Measurements from ENCODE around the gene MYH11.

The MYH11 gene

DNA sequence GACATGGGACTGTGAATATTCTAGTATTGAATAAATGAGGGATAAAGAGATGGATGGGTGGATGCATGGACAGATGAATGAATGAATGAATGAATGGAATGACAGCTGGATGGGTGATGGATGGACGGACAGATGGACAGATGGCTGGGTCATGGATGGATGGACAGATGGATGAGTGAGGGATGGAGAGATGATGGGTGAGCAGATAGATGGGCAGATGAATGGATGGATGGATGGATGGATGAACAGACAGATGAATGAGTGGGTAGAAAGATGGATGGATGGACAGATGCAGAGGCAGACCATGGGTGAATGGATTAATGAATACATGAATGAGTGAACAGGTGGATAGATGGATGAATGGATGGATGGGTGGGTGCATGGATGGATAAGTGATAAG is 96.7 kb downstream of the MYH11 start:
- TF ChIP-seq YY1 (IDR thresholded peaks at IDR 0.05; ENCODE audit: insufficient read depth, insufficient read length): no peak
- no peak for TF ChIP-seq ZNF274 (IDR thresholded peaks at IDR 0.05; ENCODE audit: low read depth, low read length)
- no peak for TF ChIP-seq SUZ12 (IDR thresholded peaks at IDR 0.05; ENCODE audit: extremely low read depth, insufficient read depth, insufficient read length)
- Histone ChIP-seq H3K4me3 (ENCODE audit: insufficient read length, low read depth) (no peak overlapping the region), H3K27me3 (ENCODE audit: insufficient read depth, insufficient read length) (no peaks in the 10 kb centered on the region), H3K9me3 (ENCODE audit: insufficient read depth, low read length) (no peaks in the 10 kb centered on the region), H3K36me3 (ENCODE audit: insufficient read depth, insufficient read length, low read length) (no peaks in the 10 kb centered on the region), H3K9ac (ENCODE audit: insufficient read length, low read depth) (no peak overlapping the region), H3K4me1 (ENCODE audit: insufficient read depth, insufficient read length) (peaks cover 2% of the 10 kb centered on the region)
- DNase-seq (ENCODE audit: low read depth, low spot score): no peak

DNA sequence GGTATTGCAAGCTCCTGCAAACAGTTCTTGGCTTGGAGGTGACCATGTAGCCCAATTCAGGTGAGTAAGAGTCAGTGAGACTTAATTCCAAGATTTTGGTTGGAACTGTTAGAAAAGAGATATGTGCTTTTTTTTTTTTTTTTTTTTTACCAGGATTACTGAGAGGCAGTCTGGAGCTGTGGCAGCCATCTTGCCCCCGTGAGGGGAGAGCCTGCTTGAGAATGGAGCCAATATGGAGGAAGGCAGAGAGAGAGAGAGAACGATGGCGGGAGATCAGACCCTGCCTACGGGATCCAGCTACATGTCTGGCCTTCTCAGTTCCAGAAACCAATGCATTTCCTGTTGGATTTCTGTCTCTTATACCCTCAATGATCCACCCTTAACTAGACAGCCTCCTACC is 97.8 kb downstream of the MYH11 start:
- TF ChIP-seq ZNF274 (IDR thresholded peaks at IDR 0.05; ENCODE audit: low read depth, low read length) (no peak), SUZ12 (IDR thresholded peaks at IDR 0.05; ENCODE audit: extremely low read depth, insufficient read depth, insufficient read length) (no peak), YY1 (IDR thresholded peaks at IDR 0.05; ENCODE audit: insufficient read depth, insufficient read length) (no peak)
- H3K27me3 ChIP-seq (ENCODE audit: insufficient read depth, insufficient read length): no peaks in the 10 kb centered on the region
- H3K4me1 ChIP-seq (ENCODE audit: insufficient read depth, insufficient read length): peaks cover 2% of the 10 kb centered on the region
- no peaks in the 10 kb centered on the region for H3K36me3 ChIP-seq (ENCODE audit: insufficient read depth, insufficient read length, low read length)
- no peak overlapping the region for H3K9ac ChIP-seq (ENCODE audit: insufficient read length, low read depth)
- no peak overlapping the region for H3K4me3 ChIP-seq (ENCODE audit: insufficient read length, low read depth)
- no peaks in the 10 kb centered on the region for H3K9me3 ChIP-seq (ENCODE audit: insufficient read depth, low read length)
- no peak for DNase-seq (ENCODE audit: low read depth, low spot score)

DNA sequence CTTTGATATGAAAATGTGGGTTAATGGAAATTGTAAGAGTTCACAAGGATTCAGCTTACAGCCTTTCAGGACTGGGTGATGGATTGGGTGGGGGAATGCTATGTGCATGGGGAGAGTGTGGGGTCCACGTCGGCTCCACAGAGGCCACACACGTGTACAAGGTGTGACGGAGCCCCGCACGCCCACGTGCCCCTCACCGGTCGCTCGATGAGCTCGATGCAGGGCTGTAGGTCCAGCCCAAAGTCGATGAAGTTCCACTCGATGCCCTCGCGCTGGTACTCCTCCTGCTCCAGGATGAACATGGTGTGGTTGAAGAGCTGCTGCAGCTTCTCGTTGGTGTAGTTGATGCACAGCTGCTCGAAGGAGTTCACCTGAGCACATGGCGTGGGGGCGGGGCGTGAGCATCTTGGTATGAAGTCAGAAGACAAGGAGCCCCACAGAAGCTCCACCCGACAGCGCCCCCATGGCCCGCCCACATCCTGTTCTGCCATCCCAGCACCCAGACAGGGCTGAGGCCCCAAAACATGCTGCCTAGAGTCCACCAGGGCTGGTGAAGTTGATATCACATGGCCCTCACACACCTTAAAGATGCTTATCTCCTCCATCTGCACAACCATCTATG is 99.1 kb downstream of the MYH11 start:
- DNase-seq (ENCODE audit: low read depth, low spot score): no peak
- Histone ChIP-seq H3K36me3 (ENCODE audit: insufficient read depth, insufficient read length, low read length) (no peaks in the 10 kb centered on the region), H3K4me3 (ENCODE audit: insufficient read length, low read depth) (no peak overlapping the region), H3K4me1 (ENCODE audit: insufficient read depth, insufficient read length) (peaks cover 2% of the 10 kb centered on the region), H3K9me3 (ENCODE audit: insufficient read depth, low read length) (no peaks in the 10 kb centered on the region), H3K9ac (ENCODE audit: insufficient read length, low read depth) (no peak overlapping the region), H3K27me3 (ENCODE audit: insufficient read depth, insufficient read length) (no peaks in the 10 kb centered on the region)
- TF ChIP-seq SUZ12 (IDR thresholded peaks at IDR 0.05; ENCODE audit: extremely low read depth, insufficient read depth, insufficient read length) (no peak), YY1 (IDR thresholded peaks at IDR 0.05; ENCODE audit: insufficient read depth, insufficient read length) (no peak), ZNF274 (IDR thresholded peaks at IDR 0.05; ENCODE audit: low read depth, low read length) (no peak)

DNA sequence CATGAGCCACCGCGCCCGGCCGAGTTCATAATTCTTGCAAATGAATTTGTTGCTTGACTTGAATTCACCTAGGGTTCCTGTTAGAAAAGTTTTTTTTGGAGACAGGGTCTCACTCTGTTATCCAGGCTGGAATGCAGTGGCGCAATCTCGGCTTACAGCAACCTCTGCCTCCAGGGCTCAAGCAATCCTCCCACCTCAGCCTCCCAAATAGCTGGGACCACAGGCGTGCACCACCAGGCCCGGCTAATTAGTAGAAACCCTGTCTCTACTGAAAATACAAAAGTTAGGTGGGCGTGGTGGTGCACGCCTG is 99.8 kb downstream of the MYH11 start:
- DNase-seq (ENCODE audit: low read depth, low spot score): no peak
- H3K27me3 ChIP-seq (ENCODE audit: insufficient read depth, insufficient read length): no peaks in the 10 kb centered on the region
- H3K4me3 ChIP-seq (ENCODE audit: insufficient read length, low read depth): no peak overlapping the region
- TF ChIP-seq ZNF274 (IDR thresholded peaks at IDR 0.05; ENCODE audit: low read depth, low read length): no peak
- TF ChIP-seq YY1 (IDR thresholded peaks at IDR 0.05; ENCODE audit: insufficient read depth, insufficient read length): no peak
- TF ChIP-seq SUZ12 (IDR thresholded peaks at IDR 0.05; ENCODE audit: extremely low read depth, insufficient read depth, insufficient read length): no peak
- no peaks in the 10 kb centered on the region for H3K9me3 ChIP-seq (ENCODE audit: insufficient read depth, low read length)
- no peaks in the 10 kb centered on the region for H3K36me3 ChIP-seq (ENCODE audit: insufficient read depth, insufficient read length, low read length)
- peaks cover 2% of the 10 kb centered on the region for H3K4me1 ChIP-seq (ENCODE audit: insufficient read depth, insufficient read length)
- no peak overlapping the region for H3K9ac ChIP-seq (ENCODE audit: insufficient read length, low read depth)

DNA sequence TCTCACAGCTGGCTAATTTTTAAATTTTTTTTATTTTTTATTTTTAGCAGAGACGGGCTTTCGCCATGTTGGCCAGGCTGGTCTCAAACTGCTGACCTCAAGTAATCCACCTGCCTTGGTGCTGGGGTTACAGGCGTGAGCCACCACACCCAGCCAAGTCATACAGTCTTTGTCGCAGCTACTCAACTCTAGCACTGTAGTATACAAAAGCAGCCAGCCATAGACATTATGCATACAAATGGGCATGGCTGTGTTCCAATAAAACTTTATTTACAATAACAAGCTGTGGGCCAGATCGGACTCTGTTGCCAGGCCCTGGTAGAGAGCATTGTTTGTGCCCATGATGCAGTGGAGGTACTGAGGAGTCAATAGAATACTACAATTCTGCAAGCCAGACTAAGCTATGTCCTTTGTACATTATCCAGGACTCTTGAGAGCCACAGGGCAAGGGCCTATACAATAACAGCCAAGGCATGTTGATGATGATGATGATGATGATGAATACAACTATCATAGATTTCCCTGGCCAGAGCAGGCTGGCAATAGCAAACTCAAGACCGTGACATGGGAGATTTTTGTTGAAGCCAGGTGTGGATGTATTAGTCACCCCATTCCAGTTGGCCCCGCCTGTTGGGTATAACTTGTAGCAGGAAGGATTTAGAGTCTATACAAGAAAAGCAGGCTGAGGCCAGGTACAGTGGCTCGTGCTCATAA is 101.8 kb downstream of the MYH11 start:
- DNase-seq (ENCODE audit: low read depth, low spot score): no peak
- H3K4me1 ChIP-seq (ENCODE audit: insufficient read depth, insufficient read length): no peaks in the 10 kb centered on the region

DNA sequence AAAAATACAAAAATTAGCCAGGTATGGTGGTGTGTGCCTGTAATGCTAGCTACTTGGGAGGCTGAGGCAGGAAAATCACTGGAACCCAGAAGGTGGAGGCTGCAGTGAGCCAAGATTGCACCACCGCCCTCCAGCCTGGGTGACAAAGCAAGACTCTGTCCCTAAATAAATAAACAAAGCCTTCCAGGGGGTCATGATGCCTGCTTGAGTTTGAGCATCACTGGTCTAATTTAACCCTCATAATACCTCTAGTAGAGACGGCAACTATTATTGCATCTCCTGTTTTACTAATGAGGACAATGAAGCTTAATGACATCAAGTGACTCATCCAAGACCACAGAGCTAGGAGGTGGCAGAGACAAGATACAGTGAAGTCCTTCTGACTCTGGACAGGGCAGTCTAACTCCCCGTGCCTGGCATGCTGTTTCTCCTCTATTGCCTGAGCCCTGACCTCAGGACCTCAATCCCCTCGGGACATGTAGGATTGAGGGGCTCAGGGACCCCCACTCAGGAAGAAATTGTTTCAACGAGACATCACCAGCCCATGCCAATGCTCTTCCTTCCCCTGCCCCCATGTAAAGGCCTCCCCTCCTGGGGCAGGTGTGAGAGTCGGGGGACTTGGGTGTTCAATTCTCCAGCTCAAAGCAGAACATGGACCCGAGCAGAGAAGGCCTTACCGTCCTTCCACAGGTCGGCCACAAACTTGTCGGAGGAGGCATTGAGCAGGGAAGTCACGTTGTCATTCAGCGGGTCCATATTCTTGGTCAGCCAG is 103.9 kb downstream of the MYH11 start:
- Histone ChIP-seq H3K9me3 (ENCODE audit: insufficient read depth, low read length) (no peaks in the 10 kb centered on the region), H3K36me3 (ENCODE audit: insufficient read depth, insufficient read length, low read length) (no peaks in the 10 kb centered on the region), H3K9ac (ENCODE audit: insufficient read length, low read depth) (no peak overlapping the region), H3K4me1 (ENCODE audit: insufficient read depth, insufficient read length) (no peaks in the 10 kb centered on the region), H3K27me3 (ENCODE audit: insufficient read depth, insufficient read length) (no peaks in the 10 kb centered on the region), H3K4me3 (ENCODE audit: insufficient read length, low read depth) (no peak overlapping the region)
- TF ChIP-seq ZNF274 (IDR thresholded peaks at IDR 0.05; ENCODE audit: low read depth, low read length): no peak
- TF ChIP-seq YY1 (IDR thresholded peaks at IDR 0.05; ENCODE audit: insufficient read depth, insufficient read length): no peak
- no peak for TF ChIP-seq SUZ12 (IDR thresholded peaks at IDR 0.05; ENCODE audit: extremely low read depth, insufficient read depth, insufficient read length)
- no peak for DNase-seq (ENCODE audit: low read depth, low spot score)

More for the DNA sequence above, 101.8 kb downstream of the MYH11 start:
- Histone ChIP-seq H3K4me3 (ENCODE audit: insufficient read length, low read depth) (no peak overlapping the region), H3K9ac (ENCODE audit: insufficient read length, low read depth) (no peak overlapping the region), H3K9me3 (ENCODE audit: insufficient read depth, low read length) (no peaks in the 10 kb centered on the region), H3K27me3 (ENCODE audit: insufficient read depth, insufficient read length) (no peaks in the 10 kb centered on the region), H3K36me3 (ENCODE audit: insufficient read depth, insufficient read length, low read length) (no peaks in the 10 kb centered on the region)
- TF ChIP-seq YY1 (IDR thresholded peaks at IDR 0.05; ENCODE audit: insufficient read depth, insufficient read length): no peak
- TF ChIP-seq ZNF274 (IDR thresholded peaks at IDR 0.05; ENCODE audit: low read depth, low read length): no peak
- no peak for TF ChIP-seq SUZ12 (IDR thresholded peaks at IDR 0.05; ENCODE audit: extremely low read depth, insufficient read depth, insufficient read length)

DNA sequence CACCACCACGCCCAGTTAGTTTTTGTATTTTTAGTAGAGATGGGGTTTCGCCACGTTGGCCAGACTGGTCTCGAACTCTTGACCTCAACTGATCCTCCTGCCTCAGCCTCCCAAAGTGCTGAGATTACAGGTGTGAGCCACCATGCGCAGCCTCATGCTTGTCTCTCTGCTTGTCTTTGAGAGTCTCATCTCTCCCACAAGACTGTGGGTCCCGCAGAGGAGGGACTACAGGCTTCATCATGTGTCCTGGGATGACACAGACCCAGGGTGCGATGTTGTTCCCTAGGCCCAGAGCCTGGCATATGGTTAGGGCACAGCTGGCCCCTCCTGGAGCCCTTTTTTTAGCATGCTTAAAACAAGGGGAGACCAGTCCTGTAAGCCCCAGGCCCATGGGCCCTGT is 104.9 kb downstream of the MYH11 start:
- TF ChIP-seq SUZ12 (IDR thresholded peaks at IDR 0.05; ENCODE audit: extremely low read depth, insufficient read depth, insufficient read length) (no peak), YY1 (IDR thresholded peaks at IDR 0.05; ENCODE audit: insufficient read depth, insufficient read length) (no peak), ZNF274 (IDR thresholded peaks at IDR 0.05; ENCODE audit: low read depth, low read length) (no peak)

More for the DNA sequence above, 104.9 kb downstream of the MYH11 start:
- H3K27me3 ChIP-seq (ENCODE audit: insufficient read depth, insufficient read length): no peaks in the 10 kb centered on the region
- H3K36me3 ChIP-seq (ENCODE audit: insufficient read depth, insufficient read length, low read length): no peaks in the 10 kb centered on the region
- H3K4me1 ChIP-seq (ENCODE audit: insufficient read depth, insufficient read length): no peaks in the 10 kb centered on the region
- no peak for DNase-seq (ENCODE audit: low read depth, low spot score)
- no peak overlapping the region for H3K9ac ChIP-seq (ENCODE audit: insufficient read length, low read depth)
- no peaks in the 10 kb centered on the region for H3K9me3 ChIP-seq (ENCODE audit: insufficient read depth, low read length)
- no peak overlapping the region for H3K4me3 ChIP-seq (ENCODE audit: insufficient read length, low read depth)
